Loucy (cell line): ENCODE measurements around the gene CETN1.

Experiments used
- EZH2phosphoT487 ChIP-seq: fragments of 200-600 bp; IDR thresholded peaks from 2 replicates; pipeline ENCODE4 v1.6.1; 2018; ENCODE audit warnings: antibody characterized with exemption, mild to moderate bottlenecking, moderate library complexity, borderline replicate concordance
- TF ChIP-seq, protein P1 (sequence below): fragments of 200-600 bp; sonication (generic); conservative IDR thresholded peaks from 2 replicates; pipeline ENCODE4 v1.5.1; 2014; ENCODE audit warnings: mild to moderate bottlenecking, antibody characterized with exemption, low read length

DNA sequence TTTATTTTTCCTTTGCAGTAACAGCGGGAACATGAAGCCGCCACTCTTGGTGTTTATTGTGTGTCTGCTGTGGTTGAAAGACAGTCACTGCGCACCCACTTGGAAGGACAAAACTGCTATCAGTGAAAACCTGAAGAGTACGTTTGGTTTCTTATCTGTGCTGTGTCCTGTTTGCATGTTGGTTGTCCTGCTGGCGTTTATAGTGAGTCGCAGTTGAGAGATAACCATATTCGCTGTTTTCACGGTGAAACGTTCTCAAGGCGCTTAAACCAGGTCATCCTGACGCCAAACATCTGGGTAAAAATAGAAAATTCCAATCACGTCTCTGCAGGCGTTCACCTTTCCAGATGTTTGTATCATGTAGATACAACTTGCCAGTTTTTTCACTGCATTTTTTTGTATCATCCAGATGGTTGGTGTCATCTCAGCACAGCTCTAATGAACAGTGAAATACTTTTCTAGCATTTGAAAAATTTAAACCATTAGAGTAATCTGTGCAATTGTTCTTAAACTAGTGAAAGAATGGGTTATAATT, 37.9 kb downstream of the CETN1 start:
- TF ChIP-seq, protein P1, sequence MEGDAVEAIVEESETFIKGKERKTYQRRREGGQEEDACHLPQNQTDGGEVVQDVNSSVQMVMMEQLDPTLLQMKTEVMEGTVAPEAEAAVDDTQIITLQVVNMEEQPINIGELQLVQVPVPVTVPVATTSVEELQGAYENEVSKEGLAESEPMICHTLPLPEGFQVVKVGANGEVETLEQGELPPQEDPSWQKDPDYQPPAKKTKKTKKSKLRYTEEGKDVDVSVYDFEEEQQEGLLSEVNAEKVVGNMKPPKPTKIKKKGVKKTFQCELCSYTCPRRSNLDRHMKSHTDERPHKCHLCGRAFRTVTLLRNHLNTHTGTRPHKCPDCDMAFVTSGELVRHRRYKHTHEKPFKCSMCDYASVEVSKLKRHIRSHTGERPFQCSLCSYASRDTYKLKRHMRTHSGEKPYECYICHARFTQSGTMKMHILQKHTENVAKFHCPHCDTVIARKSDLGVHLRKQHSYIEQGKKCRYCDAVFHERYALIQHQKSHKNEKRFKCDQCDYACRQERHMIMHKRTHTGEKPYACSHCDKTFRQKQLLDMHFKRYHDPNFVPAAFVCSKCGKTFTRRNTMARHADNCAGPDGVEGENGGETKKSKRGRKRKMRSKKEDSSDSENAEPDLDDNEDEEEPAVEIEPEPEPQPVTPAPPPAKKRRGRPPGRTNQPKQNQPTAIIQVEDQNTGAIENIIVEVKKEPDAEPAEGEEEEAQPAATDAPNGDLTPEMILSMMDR, result no peak
- no peak for TF ChIP-seq EZH2phosphoT487
